HepG2 (cell line): Measurements from ENCODE around the gene BYSL. TPM values are rescaled to one million over a fixed set of nuclear protein-coding genes. Genes with fewer than 3 reads are reported as not detected.
A peak's percentile ranks its signal among the peaks of the same experiment; 100 is the strongest.

ENCODE experiments used
- ATAC-seq: fragments of 200-7000 bp; cut with Tn5 transposase; 3 replicates; pipeline ENCODE4 v1.9.1; 2020; ENCODE audit warnings: mild to moderate bottlenecking, moderate library complexity
- BruUV-seq: library from RNA; stranded (reverse); fragments of 400-500 nt; replicated peaks from 2 replicates; lab custom pipeline; 2021; lab: Mats Ljungman, UMichigan
- CTCF ChIA-PET: fragments of 300-600 bp; formaldehyde crosslinking; extraction: SDS; loops from one replicate; lab custom pipeline; 2021; ENCODE audit warnings: low total read pairs, inconsistent platforms, low intra/inter-chr PET ratio; lab: Yijun Ruan, JAX
- POLR2A ChIA-PET: fragments of 350-600 bp; sonication (Branson Sonifier 250); formaldehyde crosslinking; loops from one replicate; lab custom pipeline; 2020; ENCODE audit warnings: antibody characterized with exemption, inconsistent platforms; lab: Yijun Ruan, JAX
- DNase-seq: peaks from one replicate; pipeline ENCODE4 v3.0.0-alpha.2; 2015; ENCODE audit warnings: low spot score
- FAIRE-seq: peaks from 3 replicates; lab custom pipeline; 2011; peaks lifted over from hg19 to GRCh38; lab: Jason Lieb, UNC
- H2AFZ ChIP-seq: one replicate; pipeline ENCODE4 v1.6.1; 2011; ENCODE audit warnings: low read length, inconsistent platforms
- H3K27ac ChIP-seq: fragments of 300-600 bp; 3 replicates; pipeline ENCODE4 v1.8.0; 2011; ENCODE audit warnings: mixed run types, mild to moderate bottlenecking, mixed read lengths, low read length, inconsistent platforms; ENCODE audit not compliant: insufficient read depth; ENCODE audit errors: extremely low read length
- H3K27me3 ChIP-seq, 2 experiments: fragments of 200-600 bp in 1 of 2; 2 replicates in 1 of 2; 3 replicates in 1 of 2; pipeline versions ENCODE4 v1.6.0 to v1.8.0; 2011; ENCODE audit warnings: low read length in 2 of 2, mild to moderate bottlenecking in 2 of 2, moderate library complexity in 2 of 2, inconsistent platforms in 1 of 2; ENCODE audit not compliant: insufficient read depth in 2 of 2, control insufficient read depth in 1 of 2
- H3K36me3 ChIP-seq, 2 experiments: fragments of 200-600 bp in 1 of 2; replicated peaks in 1 of 2; 2 replicates in 1 of 2; 3 replicates in 1 of 2; pipeline versions ENCODE4 v1.5.1 to v1.8.0; 2011; ENCODE audit warnings: low read length in 2 of 2, inconsistent platforms in 1 of 2; ENCODE audit not compliant: insufficient read depth in 2 of 2, control insufficient read depth in 1 of 2
- H3K4me1 ChIP-seq: 2 replicates; pipeline ENCODE4 v1.5.1; 2012; ENCODE audit warnings: low read length, inconsistent platforms; ENCODE audit not compliant: insufficient read depth
- H3K4me2 ChIP-seq: 2 replicates; pipeline ENCODE4 v1.6.0; 2011; ENCODE audit warnings: low read depth, low read length, inconsistent platforms
- H3K4me3 ChIP-seq, 3 experiments: fragments of 200-600 bp in 1 of 3; sonication (generic), shearing (Covaris generic) in 1 of 3; replicated peaks in 1 of 3; 2 replicates each; pipeline ENCODE4 v1.5.1; 2011 to 2016; ENCODE audit warnings: low read length in 3 of 3, inconsistent platforms in 2 of 3, low read depth in 2 of 3, mild to moderate bottlenecking in 2 of 3, control low read depth in 1 of 3, mixed read lengths in 1 of 3; ENCODE audit not compliant: insufficient read depth in 1 of 3
- H3K79me2 ChIP-seq: one replicate; pipeline ENCODE4 v1.6.1; 2011; ENCODE audit warnings: low read length, inconsistent platforms; ENCODE audit not compliant: insufficient read depth
- H3K9ac ChIP-seq: 2 replicates; pipeline ENCODE4 v1.6.0; 2011; ENCODE audit warnings: mild to moderate bottlenecking, low read depth, low read length, inconsistent platforms; ENCODE audit not compliant: insufficient read depth
- H3K9me3 ChIP-seq: 2 replicates; pipeline ENCODE4 v1.5.1; 2012; ENCODE audit warnings: mild to moderate bottlenecking, low read length
- H4K20me1 ChIP-seq: 2 replicates; pipeline ENCODE4 v1.6.0; 2011; ENCODE audit warnings: inconsistent platforms, mild to moderate bottlenecking, low read length, moderate library complexity; ENCODE audit not compliant: insufficient read depth
- ARID5B ChIP-seq: IDR thresholded peaks from 2 replicates; pipeline ENCODE4 v1.4.0; 2020; ENCODE audit warnings: mild to moderate bottlenecking, missing genetic modification reagents
- FOSL2 ChIP-seq: sonication (generic); formaldehyde crosslinking; IDR thresholded peaks from 2 replicates; pipeline ENCODE4 v1.4.0; 2020; ENCODE audit warnings: missing genetic modification reagents
- HES4 ChIP-seq: sonication (generic); formaldehyde crosslinking; IDR thresholded peaks from 2 replicates; pipeline ENCODE4 v1.9.0; 2021; ENCODE audit warnings: mild to moderate bottlenecking, missing genetic modification reagents, borderline replicate concordance
- MAFF ChIP-seq: IDR thresholded peaks from 2 replicates; pipeline ENCODE4 v1.6.1; 2011; ENCODE audit warnings: low read depth, low read length, improper control_type of control experiment
- MAFG ChIP-seq: sonication (generic); formaldehyde crosslinking; IDR thresholded peaks from 2 replicates; pipeline ENCODE4 v1.5.1; 2020; ENCODE audit warnings: mild to moderate bottlenecking, missing genetic modification reagents
- MAFK ChIP-seq, 2 experiments: IDR thresholded peaks in 1 of 2; conservative IDR thresholded peaks in 1 of 2; 2 replicates each; pipeline ENCODE4 v1.6.1; 2011; ENCODE audit warnings: improper control_type of control experiment in 2 of 2, low read length in 2 of 2
- MED8 ChIP-seq: sonication (generic); formaldehyde crosslinking; IDR thresholded peaks from 2 replicates; pipeline ENCODE4 v1.8.1; 2023; ENCODE audit warnings: mild to moderate bottlenecking, missing genetic modification reagents; ENCODE audit not compliant: insufficient replicate concordance
- NFE2 ChIP-seq: sonication (generic); formaldehyde crosslinking; IDR thresholded peaks from 2 replicates; pipeline ENCODE4 v1.4.0; 2020; ENCODE audit warnings: missing genetic modification reagents
- NFE2L2 ChIP-seq: fragments of 150-350 bp; IDR thresholded peaks from 2 replicates; pipeline ENCODE4 v1.6.1; 2014; ENCODE audit warnings: low read length
- SAP130 ChIP-seq: IDR thresholded peaks from 2 replicates; pipeline ENCODE4 v1.6.1; 2016; ENCODE audit warnings: low read depth
- SOX13 ChIP-seq, 3 experiments: fragments of 450-650 bp in 1 of 3; sonication (generic) in 1 of 3; formaldehyde crosslinking in 1 of 3; IDR thresholded peaks in 2 of 3; conservative IDR thresholded peaks in 1 of 3; 2 replicates each; pipeline versions ENCODE4 v1.5.0 to v1.6.1; 2016 to 2020; ENCODE audit warnings: antibody characterized with exemption in 1 of 3, mild to moderate bottlenecking in 1 of 3, missing compliant biosample characterization in 1 of 3, missing genetic modification reagents in 1 of 3, moderate library complexity in 1 of 3
- SOX5 ChIP-seq: IDR thresholded peaks from 2 replicates; pipeline ENCODE4 v1.6.1; 2016; ENCODE audit warnings: borderline replicate concordance
- TCF7 ChIP-seq: sonication (generic); IDR thresholded peaks from 2 replicates; pipeline ENCODE4 v1.6.1; 2016; ENCODE audit warnings: antibody characterized with exemption, low read depth
- ZBTB2 ChIP-seq: sonication (generic); formaldehyde crosslinking; IDR thresholded peaks from 2 replicates; pipeline ENCODE4 v1.8.0; 2022; ENCODE audit warnings: low read depth, missing genetic modification reagents
- ZC3H4 ChIP-seq: sonication (generic); formaldehyde crosslinking; IDR thresholded peaks from 2 replicates; pipeline ENCODE4 v1.4.0; 2020; ENCODE audit warnings: missing genetic modification reagents, borderline replicate concordance
- ZNF160 ChIP-seq: sonication (generic); formaldehyde crosslinking; IDR thresholded peaks from 2 replicates; pipeline ENCODE4 v1.8.0; 2022; ENCODE audit warnings: mild to moderate bottlenecking, inconsistent platforms, missing genetic modification reagents
- WGBS: methylation state at CpG from one replicate; pipeline ENCODE4 v1.1.6; 2017; ENCODE audit warnings: low lambda C conversion rate; 5-methylcytosine and 5-hydroxymethylcytosine counted together
- in situ Hi-C: cut with HindIII; loops from 2 replicates; pipeline ENCODE4 v1.10.0; 2017; ENCODE audit warnings: low pct_unique_long_range_greater_than_20kb; ENCODE audit not compliant: extremely low pct_ligation_motif_present
- intact Hi-C: fragments of 100-400 bp; cut with micrococcal nuclease; formaldehyde crosslinking; loops from one replicate; pipeline ENCODE4 v1.10.0; 2022; ENCODE audit not compliant: unreplicated experiment
- polyA plus RNA-seq, 8 experiments: library from polyadenylated mRNA; depleted of rRNA in 3 of 8; stranded (reverse) in 7 of 8; unstranded in 1 of 8; fragments of >200 nt; fragmentation: Illumina TruSeq in 4 of 8; extraction: Trizol in 4 of 8; gene quantifications; 2 replicates each; pipeline versions ENCODE4 v1.2.1 to v1.2.3, GENCODE V29; 2011 to 2016; ENCODE audit warnings: low read depth in 4 of 8, missing spikeins in 1 of 8, mixed read lengths in 1 of 8; ENCODE audit not compliant: insufficient read depth in 1 of 8
- total RNA-seq, 5 experiments: library from RNA; depleted of rRNA; stranded (reverse); fragments of >200 nt; fragmentation: Illumina TruSeq; extraction: Trizol; gene quantifications; 2 replicates each; pipeline ENCODE4 v1.2.3, GENCODE V29; 2016; ENCODE audit warnings: low read depth in 1 of 5

The BYSL gene
- total and polyA plus RNA-seq, 2 of the 13 experiments (the other 11 are each of a cell fraction or from before 2014, with no cell fraction given) = 27.9 to 28.6 TPM

- intact Hi-C loops = loop anchor here (2.0 kb wide), 1 partner anchor 26 kb away; the partner anchor contains the start of gene CCND3
- in situ Hi-C loops = no loop called here
- BruUV-seq = no TSS peak
- Histone ChIP-seq H3K4me2 (0 out of 2 replicates have a peak overlapping the region, but pooled peaks have one; percentile 5), H3K9ac (no peak overlapping the region), H3K9me3 (no peaks in the 10 kb centered on the region), H3K4me3 (no peak overlapping the region), H2AFZ (no peak overlapping the region), H3K27ac (no peak overlapping the region), H3K36me3 (no peaks in the 10 kb centered on the region), H4K20me1 (no peaks in the 10 kb centered on the region), H3K4me1 (peaks cover 45% of the 10 kb centered on the region), H3K27me3 (no peaks in the 10 kb centered on the region), H3K79me2 (no peaks in the 10 kb centered on the region)
- TF ChIP-seq SAP130 (CRISPR knock-in tag) (0 out of 2 replicates have a peak, but pooled peaks have one; percentile 27), SOX5 (peak; percentile 69; the same call in 1 of the 2 replicates), FOSL2 (CRISPR knock-in tag) (peak; percentile 55), SOX13 (IDR thresholded peaks at IDR 0.05) (no peak), SOX13 (CRISPR knock-in tag; conservative IDR thresholded peaks at IDR 0.05 in 1 of 2, IDR thresholded peaks at IDR 0.05 in 1 of 2) (peak in 1 of 2 experiments; percentile 58; a peak in 2 of 4 replicates), TCF7 (peak; percentile 42), MED8 (CRISPR knock-in tag) (no peak), MAFK (conservative IDR thresholded peaks at IDR 0.05 in 1 of 2, IDR thresholded peaks at IDR 0.05 in 1 of 2; ENCODE audit: low read length in 2 of 2) (peak; percentile 55 to 60; a peak in 3 of 4 replicates), NFE2 (peak; percentile 89), HES4 (CRISPR knock-in tag) (no peak), ZBTB2 (CRISPR knock-in tag) (no peak), MAFF (peak; percentile 65), MAFG (CRISPR knock-in tag) (no peak), ZNF160 (no peak), ARID5B (CRISPR knock-in tag) (0 out of 2 replicates have a peak, but pooled peaks have one; percentile 21), ZC3H4 (CRISPR knock-in tag) (no peak), NFE2L2 (peak; percentile 90)
- ChIA-PET POLR2A (no interaction called here), CTCF (no interaction called here)
- ATAC-seq (peak; percentile 17; the same call in 1 of the 3 replicates), FAIRE-seq (no peak), DNase-seq (peak; percentile 84)
- WGBS = 17% methylated on average over 4 of the region's 4 CpGs
Observed at GRCh38 chr6:41966961-41967311, 45.6 kb downstream of the BYSL start.
